C4-2B (cell line): Measurements from ENCODE around the gene NCOA4.

Source experiments
- CTCF ChIP-seq: fragments of 450-650 bp; conservative IDR thresholded peaks from 2 replicates; pipeline ENCODE4 v1.5.1; 2017; ENCODE audit warnings: mild to moderate bottlenecking
- ZFX ChIP-seq: fragments of 450-650 bp; IDR thresholded peaks from 2 replicates; pipeline ENCODE4 v1.6.1; 2017

- TF ChIP-seq CTCF (no peak), ZFX (0 out of 2 replicates have a peak, but pooled peaks have one; percentile 7)
Measured at GRCh38 chr10:46070749-46071148, 40.3 kb upstream of the NCOA4 start.
